ENCODE results near the gene ALPG. TPM values are rescaled to one million over a fixed set of nuclear protein-coding genes. Genes with fewer than 3 reads are reported as not detected.
"Not testable (repeated sequence)": the region's sequence is repeated elsewhere in the genome, so short reads cannot be mapped to it uniquely, and the experiment has no call there.

The ALPG gene
- total RNA-seq, 4 donors from 2014 or later = not detected

- no peak overlapping the region for H3K4me3 ChIP-seq
- peaks cover 0 to 23% (median 0%) of the 10 kb centered on the region in 4 donors for H3K27me3 ChIP-seq
- TF ChIP-seq POLR2A (IDR thresholded peaks at IDR 0.05) = no peak
- TF ChIP-seq CTCF (IDR thresholded peaks at IDR 0.05) = no peak
- 78% methylated on average over 4 to 6 of the region's 15 CpGs for WGBS, 2 donors
- H3K27ac ChIP-seq = no peak overlapping the region
- intact Hi-C loops (cut with DNase I) = no loop called here
- DNase-seq = no peak
- no peaks in the 10 kb centered on the region for H3K9me3 ChIP-seq
- H3K36me3 ChIP-seq = no peaks in the 10 kb centered on the region
- no peaks in the 10 kb centered on the region for H3K4me1 ChIP-seq
These were observed 37.3 kb upstream of the ALPG start for GRCh38 chr2:232369126-232369951.

GRCh38 chr2:232370007-232370406 is 36.6 kb upstream of the ALPG start:
- WGBS, 2 donors = no CpG with 5 or more reads among the region's 12 CpGs
- H3K36me3 ChIP-seq; H3K4me3 ChIP-seq; intact Hi-C loops (cut with DNase I); H3K4me1 ChIP-seq; H3K9me3 ChIP-seq; H3K27ac ChIP-seq; DNase-seq: not testable (repeated sequence)
- peaks cover 0 to 23% (median 0%) of the 10 kb centered on the region in 4 donors for H3K27me3 ChIP-seq

GRCh38 chr2:232372231-232373208 is 34.1 kb upstream of the ALPG start:
- Histone ChIP-seq H3K36me3 (no peaks in the 10 kb centered on the region), H3K27ac (no peak overlapping the region), H3K9me3 (no peaks in the 10 kb centered on the region), H3K4me1 (no peaks in the 10 kb centered on the region), H3K4me3 (no peak overlapping the region), H3K27me3 (peaks cover 0 to 22% (median 0%) of the 10 kb centered on the region in 4 donors)
- no peak for DNase-seq
- 84 to 92% methylated on average over 14 to 15 of the region's 18 CpGs for WGBS, 2 donors
- TF ChIP-seq POLR2A (IDR thresholded peaks at IDR 0.05) = no peak
- no peak for TF ChIP-seq CTCF (IDR thresholded peaks at IDR 0.05)
- intact Hi-C loops (cut with DNase I) = no loop called here

- TF ChIP-seq CTCF (IDR thresholded peaks at IDR 0.05) (no peak), POLR2A (IDR thresholded peaks at IDR 0.05) (no peak)
- H3K27ac ChIP-seq = no peak overlapping the region
- no peaks in the 10 kb centered on the region for H3K9me3 ChIP-seq
- H3K4me3 ChIP-seq = no peak overlapping the region
- 53 to 64% methylated on average over 1 of the region's 1 CpG for WGBS, 2 donors
- peaks cover 0 to 24% (median 0%) of the 10 kb centered on the region in 4 donors for H3K27me3 ChIP-seq
- no peaks in the 10 kb centered on the region for H3K4me1 ChIP-seq
- no peak for DNase-seq
- intact Hi-C loops (cut with DNase I) = no loop called here
- no peaks in the 10 kb centered on the region for H3K36me3 ChIP-seq
These were observed 32.3 kb upstream of the ALPG start for GRCh38 chr2:232374356-232374755.

- Histone ChIP-seq H3K27ac (no peak overlapping the region), H3K4me3 (no peak overlapping the region), H3K9me3 (no peaks in the 10 kb centered on the region), H3K4me1 (no peaks in the 10 kb centered on the region), H3K36me3 (no peaks in the 10 kb centered on the region), H3K27me3 (peaks cover 0 to 29% (median 0%) of the 10 kb centered on the region in 4 donors)
- intact Hi-C loops (cut with DNase I) = no loop called here
- TF ChIP-seq CTCF (IDR thresholded peaks at IDR 0.05) (no peak), POLR2A (IDR thresholded peaks at IDR 0.05) (no peak)
- DNase-seq = no peak
- 70 to 78% methylated on average over 12 of the region's 12 CpGs for WGBS, 2 donors
These were observed 31.5 kb upstream of the ALPG start for GRCh38 chr2:232375164-232375563.
